ENCODE data around the gene VDAC2.

The VDAC2 gene

GRCh38 chr10:75235375-75236177, 25.0 kb downstream of the VDAC2 start, which contains the start of gene COMTD1:
COMTD1 (minus strand) TSS chr10:75235957; CDS start chr10:75235928, 29 bp downstream.
- Histone ChIP-seq H3K4me1 (ENCODE audit: control insufficient read depth in 1 of 2, insufficient read depth in 1 of 2, low read depth in 1 of 2, low read length in 1 of 2) (peaks cover 22 to 27% of the 10 kb centered on the region in 2 experiments), H3K27me3 (no peaks in the 10 kb centered on the region), H3K4me3 (ENCODE audit: low read depth in 1 of 2, low read length in 1 of 2) (peak within 1 kb of the TSS; percentile 86 to 99), H3K36me3 (peaks cover 15% of the 10 kb centered on the region), H3K27ac (peak within 1 kb of the TSS; percentile 89), H3K9me3 (no peaks in the 10 kb centered on the region)
- peak; percentile 100 for TF ChIP-seq CTCF (IDR thresholded peaks at IDR 0.05)

GRCh38 chr10:75236178-75236825, 25.7 kb downstream of the VDAC2 start:
- peaks cover 22 to 24% of the 10 kb centered on the region in 2 experiments for H3K4me1 ChIP-seq (ENCODE audit: control insufficient read depth in 1 of 2, insufficient read depth in 1 of 2, low read depth in 1 of 2, low read length in 1 of 2)
- peaks cover 11% of the 10 kb centered on the region for H3K36me3 ChIP-seq
- no peak for TF ChIP-seq CTCF (IDR thresholded peaks at IDR 0.05)
- H3K27me3 ChIP-seq = no peaks in the 10 kb centered on the region
- H3K27ac ChIP-seq = peak overlapping the region; percentile 89
- H3K4me3 ChIP-seq (ENCODE audit: low read depth in 1 of 2, low read length in 1 of 2) = peak overlapping the region; percentile 86 to 99
- no peaks in the 10 kb centered on the region for H3K9me3 ChIP-seq

GRCh38 chr10:75238182-75239095, 27.8 kb downstream of the VDAC2 start:
- H3K27me3 ChIP-seq = no peaks in the 10 kb centered on the region
- peaks cover 19 to 23% of the 10 kb centered on the region in 2 experiments for H3K4me1 ChIP-seq (ENCODE audit: control insufficient read depth in 1 of 2, insufficient read depth in 1 of 2, low read depth in 1 of 2, low read length in 1 of 2)
- H3K36me3 ChIP-seq = no peaks in the 10 kb centered on the region
- peak overlapping the region in 1 of 2 experiments; percentile 4 for H3K4me3 ChIP-seq (ENCODE audit: low read depth in 1 of 2, low read length in 1 of 2)
- TF ChIP-seq CTCF (IDR thresholded peaks at IDR 0.05) = no peak
- peak overlapping the region; percentile 25 for H3K27ac ChIP-seq
- no peaks in the 10 kb centered on the region for H3K9me3 ChIP-seq

- H3K27me3 ChIP-seq = no peaks in the 10 kb centered on the region
- no peaks in the 10 kb centered on the region for H3K36me3 ChIP-seq
- no peaks in the 10 kb centered on the region for H3K9me3 ChIP-seq
- H3K4me3 ChIP-seq (ENCODE audit: low read depth in 1 of 2, low read length in 1 of 2) = no peak overlapping the region
- H3K27ac ChIP-seq = no peak overlapping the region
- no peak for TF ChIP-seq CTCF (IDR thresholded peaks at IDR 0.05)
- H3K4me1 ChIP-seq (ENCODE audit: control insufficient read depth in 1 of 2, insufficient read depth in 1 of 2, low read depth in 1 of 2, low read length in 1 of 2) = peaks cover 13 to 15% of the 10 kb centered on the region in 2 experiments
Measured at GRCh38 chr10:75239096-75239790, 28.6 kb downstream of the VDAC2 start.
